Esophagus squamous epithelium (tissue), 5 donors: ENCODE measurements around the gene CTIF. TPM values are rescaled to one million over a fixed set of nuclear protein-coding genes. Genes with fewer than 3 reads are reported as not detected.

Experiments used
- DNase-seq: peaks from one replicate; lab custom pipeline; 2025; lab: John Stamatoyannopoulos, UW
- H3K27ac ChIP-seq, 4 donors: fragments of 200-600 bp; sonication (generic); one replicate each; pipeline ENCODE4 v1.5.1; 2016 to 2019; ENCODE audit warnings: mild to moderate bottlenecking in 1 of 4
- H3K27me3 ChIP-seq, 4 donors: fragments of 200-600 bp; sonication (generic); 1 replicate in 3 of 4; 2 replicates in 1 of 4; pipeline versions ENCODE4 v1.5.1 to v1.6.0; 2017 to 2021; ENCODE audit warnings: antibody characterized with exemption in 1 of 4
- H3K36me3 ChIP-seq, 3 donors: fragments of 200-600 bp; sonication (generic); one replicate each; pipeline ENCODE4 v1.5.1; 2016 to 2019
- H3K4me1 ChIP-seq, 3 donors: fragments of 200-600 bp; sonication (generic); one replicate each; pipeline ENCODE4 v1.5.1; 2017 to 2019
- H3K4me3 ChIP-seq, 4 donors: fragments of 200-600 bp; sonication (generic); 1 replicate in 3 of 4; 2 replicates in 1 of 4; pipeline ENCODE4 v1.5.1; 2016 to 2019; ENCODE audit warnings: mild to moderate bottlenecking in 2 of 4, moderate library complexity in 1 of 4
- H3K9me3 ChIP-seq, 3 donors: fragments of 200-600 bp; sonication (generic); one replicate each; pipeline ENCODE4 v1.5.1; 2016 to 2019
- CTCF ChIP-seq, 6 experiments: fragments of 450-650 bp in 4 of 6; fragments of 200-600 bp in 2 of 6; sonication (generic) in 2 of 6; IDR thresholded peaks; one replicate each; pipeline ENCODE4 v1.5.1; 2016 to 2019; ENCODE audit warnings: antibody characterized with exemption in 6 of 6, mild to moderate bottlenecking in 4 of 6, moderate library complexity in 4 of 6
- POLR2A ChIP-seq, 4 donors: fragments of 450-650 bp; IDR thresholded peaks; one replicate each; pipeline ENCODE4 v1.6.1; 2017; ENCODE audit warnings: antibody characterized with exemption in 4 of 4, mild to moderate bottlenecking in 4 of 4, moderate library complexity in 3 of 4
- WGBS, 2 donors: methylation state at CpG; one replicate each; pipeline ENCODE4 v1.1.5; 2018; 5-methylcytosine and 5-hydroxymethylcytosine counted together
- intact Hi-C: fragments of 100-400 bp; cut with DNase I; formaldehyde crosslinking; loops from one replicate; pipeline ENCODE4 v1.15.0; 2022
- total RNA-seq, 4 donors: library from RNA; depleted of rRNA; stranded (reverse); fragments of >200 nt; gene quantifications; one replicate each; pipeline ENCODE4 v1.1.0, GENCODE V29; 2016
- donor health status: DM: yes; HTN: yes; CAD: no.

Gene CTIF
- total RNA-seq, 4 donors from 2014 or later = 4.7 to 24.2 (median 10.2) TPM

DNA sequence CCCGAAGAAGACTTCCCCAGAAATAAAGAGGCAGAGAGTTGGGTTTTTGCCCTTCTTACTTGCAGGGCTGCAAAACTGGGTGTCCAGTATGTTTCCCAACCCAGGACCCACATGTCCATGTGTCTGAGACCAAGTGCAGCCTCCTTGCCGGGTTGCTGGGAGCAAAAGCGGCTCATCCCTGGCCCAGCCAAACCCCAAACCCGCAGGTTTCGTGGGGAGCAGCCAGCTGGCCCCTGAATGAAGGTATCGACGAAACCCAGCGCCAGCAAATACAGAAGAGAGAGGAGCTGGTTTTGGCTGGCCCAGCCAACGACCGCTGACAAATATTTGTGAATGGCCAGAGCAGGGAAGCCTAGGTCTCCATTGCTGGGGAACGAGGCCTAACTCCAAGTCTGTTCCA, 214.9 kb downstream of the CTIF start:
- WGBS, 2 donors = 92 to 100% methylated on average over 2 to 4 of the region's 11 CpGs
- H3K4me1 ChIP-seq = peaks cover 0 to 26% (median 7%) of the 10 kb centered on the region in 3 donors
- no peak for DNase-seq
- peaks cover 0 to 11% (median 0%) of the 10 kb centered on the region in 3 donors for H3K36me3 ChIP-seq
- intact Hi-C loops = no loop called here
- H3K27me3 ChIP-seq = no peaks in the 10 kb centered on the region
- H3K9me3 ChIP-seq = no peaks in the 10 kb centered on the region
- no peak overlapping the region for H3K27ac ChIP-seq
- TF ChIP-seq POLR2A (IDR thresholded peaks at IDR 0.05) (no peak), CTCF (IDR thresholded peaks at IDR 0.05) (no peak)
- H3K4me3 ChIP-seq = no peak overlapping the region

DNA sequence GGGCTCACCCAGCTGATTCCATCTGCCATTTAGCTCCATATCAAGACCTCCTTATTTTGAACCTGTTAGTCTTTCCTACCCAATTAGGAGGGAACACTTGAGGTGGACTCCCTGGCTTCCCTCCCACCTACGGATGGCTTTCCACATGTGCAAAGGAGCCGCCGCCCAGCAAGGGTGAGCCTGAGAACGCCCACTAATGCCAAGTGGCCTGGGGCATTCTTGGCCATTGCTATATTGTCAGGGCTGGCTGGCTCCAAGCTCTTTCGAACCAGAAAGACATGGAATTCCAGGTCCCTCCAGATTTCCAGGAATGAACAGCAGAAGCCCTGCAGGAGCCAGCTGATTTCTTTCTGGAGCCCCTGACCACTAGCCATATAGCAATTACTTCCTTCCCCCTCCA, 215.7 kb downstream of the CTIF start:
- DNase-seq = no peak
- WGBS, 2 donors = 85% methylated on average over 4 of the region's 5 CpGs; no CpG with 5 or more reads in 1 of the 2 donors

GRCh38 chr18:48754993-48755473, 216.2 kb downstream of the CTIF start:
- TF ChIP-seq CTCF (IDR thresholded peaks at IDR 0.05) (no peak), POLR2A (IDR thresholded peaks at IDR 0.05) (no peak)
- Histone ChIP-seq H3K36me3 (peaks cover 0 to 23% (median 0%) of the 10 kb centered on the region in 3 donors), H3K9me3 (no peaks in the 10 kb centered on the region), H3K27me3 (no peaks in the 10 kb centered on the region), H3K4me3 (no peak overlapping the region), H3K4me1 (peaks cover 0 to 21% (median 7%) of the 10 kb centered on the region in 3 donors), H3K27ac (no peak overlapping the region)
- intact Hi-C loops = no loop called here
- no peak for DNase-seq
- 40 to 44% methylated on average over 4 to 5 of the region's 6 CpGs for WGBS, 2 donors

More for the DNA sequence above, 215.7 kb downstream of the CTIF start:
- H3K9me3 ChIP-seq = no peaks in the 10 kb centered on the region
- TF ChIP-seq POLR2A (IDR thresholded peaks at IDR 0.05) (no peak), CTCF (IDR thresholded peaks at IDR 0.05) (no peak)
- H3K4me3 ChIP-seq = no peak overlapping the region
- H3K36me3 ChIP-seq = peaks cover 0 to 20% (median 0%) of the 10 kb centered on the region in 3 donors
- intact Hi-C loops = no loop called here
- H3K27me3 ChIP-seq = no peaks in the 10 kb centered on the region
- no peak overlapping the region for H3K27ac ChIP-seq
- H3K4me1 ChIP-seq = peaks cover 0 to 26% (median 7%) of the 10 kb centered on the region in 3 donors

GRCh38 chr18:48756511-48757226, 217.8 kb downstream of the CTIF start:
- DNase-seq = no peak
- Histone ChIP-seq H3K9me3 (no peaks in the 10 kb centered on the region), H3K36me3 (peaks cover 0 to 31% (median 0%) of the 10 kb centered on the region in 3 donors), H3K27ac (no peak overlapping the region), H3K4me1 (peaks cover 0 to 11% (median 7%) of the 10 kb centered on the region in 3 donors), H3K27me3 (no peaks in the 10 kb centered on the region), H3K4me3 (no peak overlapping the region)
- 77 to 78% methylated on average over 4 of the region's 4 CpGs for WGBS, 2 donors
- intact Hi-C loops = no loop called here
- TF ChIP-seq CTCF (IDR thresholded peaks at IDR 0.05) (no peak), POLR2A (IDR thresholded peaks at IDR 0.05) (no peak)

DNA sequence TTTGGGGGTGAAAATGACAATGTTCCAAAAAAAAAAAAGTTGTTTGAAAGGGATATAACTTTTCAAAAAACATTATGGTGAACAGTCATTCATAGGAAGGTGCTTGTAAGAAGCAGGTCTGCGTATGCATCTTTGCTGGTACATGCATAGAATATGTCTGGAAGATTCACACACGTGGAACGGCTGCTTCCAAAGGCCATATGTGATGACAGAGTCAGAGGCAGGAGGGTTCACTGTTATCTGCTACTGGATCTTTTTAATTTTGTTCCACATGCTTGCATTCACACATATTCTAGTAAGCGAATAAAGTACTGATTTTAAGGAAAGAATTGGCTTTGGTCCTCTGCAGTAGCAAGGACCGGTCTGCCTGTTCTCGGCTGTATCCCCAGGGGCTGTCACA, 218.5 kb downstream of the CTIF start:
- H3K4me1 ChIP-seq = peaks cover 0 to 11% (median 7%) of the 10 kb centered on the region in 3 donors
- no peak for DNase-seq
- H3K27ac ChIP-seq = no peak overlapping the region
- no peak overlapping the region for H3K4me3 ChIP-seq
- WGBS, 2 donors = 81 to 88% methylated on average over 6 of the region's 6 CpGs
- H3K9me3 ChIP-seq = no peaks in the 10 kb centered on the region
- H3K27me3 ChIP-seq = no peaks in the 10 kb centered on the region
- intact Hi-C loops = no loop called here
- no peak for TF ChIP-seq POLR2A (IDR thresholded peaks at IDR 0.05)
- no peak for TF ChIP-seq CTCF (IDR thresholded peaks at IDR 0.05)
- H3K36me3 ChIP-seq = peaks cover 0 to 38% (median 0%) of the 10 kb centered on the region in 3 donors
